GM12891 (cell line): ENCODE measurements around the gene DYNC2H1.

Experiments used
- POLR2A ChIP-seq: IDR thresholded peaks from 2 replicates; pipeline ENCODE4 v1.6.1; 2011; ENCODE audit warnings: low read depth, low read length, control low read depth
- POLR2AphosphoS5 ChIP-seq: IDR thresholded peaks from 2 replicates; pipeline ENCODE4 v1.6.1; 2011; ENCODE audit warnings: low read depth, low read length, control low read depth
- SPI1 ChIP-seq: IDR thresholded peaks from 2 replicates; pipeline ENCODE4 v1.6.1; 2011; ENCODE audit warnings: low read depth, low read length, control low read depth
- TAF1 ChIP-seq: IDR thresholded peaks from 2 replicates; pipeline ENCODE4 v1.6.1; 2011; ENCODE audit warnings: low read depth, low read length, control low read depth

DNA sequence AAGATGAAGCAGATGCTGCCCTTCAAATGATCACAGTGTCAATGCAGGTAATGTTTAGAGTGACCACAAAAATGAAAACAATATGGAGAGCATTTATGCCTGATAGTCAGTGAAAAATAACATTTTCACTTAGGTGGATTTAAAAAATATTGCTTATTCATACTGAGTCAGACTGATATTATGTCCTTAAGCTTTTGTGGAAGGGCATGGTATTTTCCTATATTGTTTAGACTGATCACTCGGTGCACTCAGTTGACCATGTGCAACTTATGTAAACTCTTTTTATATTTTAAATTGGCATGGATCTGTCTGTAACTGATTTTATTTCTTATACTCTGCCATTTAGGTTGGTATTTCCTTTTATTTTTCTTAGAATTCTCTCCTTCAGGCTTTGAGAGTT, 106.6 kb downstream of the DYNC2H1 start:
- no peak for TF ChIP-seq POLR2A
- TF ChIP-seq POLR2AphosphoS5, result no peak
- no peak for TF ChIP-seq SPI1
- TF ChIP-seq TAF1, result no peak
